IPS-15b (cell line): ENCODE data around the gene ZP3.
A peak's percentile ranks its signal among the peaks of the same experiment; 100 is the strongest.
"Not testable (repeated sequence)": the region's sequence is repeated elsewhere in the genome, so short reads cannot be mapped to it uniquely, and the experiment has no call there.

Experiments
- H3K27me3 ChIP-seq: one replicate; pipeline ENCODE4 v1.6.1; 2013; ENCODE audit warnings: low read length; ENCODE audit not compliant: control insufficient read depth, insufficient read depth
- H3K36me3 ChIP-seq: one replicate; pipeline ENCODE4 v1.6.1; 2013; ENCODE audit warnings: low read length; ENCODE audit not compliant: control insufficient read depth, insufficient read depth
- H3K4me1 ChIP-seq: one replicate; pipeline ENCODE4 v1.6.1; 2013; ENCODE audit warnings: mild to moderate bottlenecking, low read length; ENCODE audit not compliant: control insufficient read depth, insufficient read depth
- H3K4me3 ChIP-seq: one replicate; pipeline ENCODE4 v1.5.1; 2013; ENCODE audit warnings: low read depth, low read length
- H3K9ac ChIP-seq: one replicate; pipeline ENCODE4 v1.6.1; 2013; ENCODE audit warnings: low read depth, mild to moderate bottlenecking, low read length
- H3K9me3 ChIP-seq: one replicate; pipeline ENCODE4 v1.6.1; 2013; ENCODE audit warnings: mild to moderate bottlenecking, low read length; ENCODE audit not compliant: control insufficient read depth, insufficient read depth

The ZP3 gene

GRCh38 chr7:76393116-76394031 lies 31.4 kb upstream of the ZP3 start:
- H3K4me3 ChIP-seq = peak overlapping the region; percentile 79
- peaks cover 12% of the 10 kb centered on the region for H3K4me1 ChIP-seq
- no peaks in the 10 kb centered on the region for H3K9me3 ChIP-seq

GRCh38 chr7:76394957-76395356 lies 29.8 kb upstream of the ZP3 start:
- Histone ChIP-seq H3K9ac (no peak overlapping the region), H3K27me3 (peaks cover 5% of the 10 kb centered on the region), H3K36me3 (no peaks in the 10 kb centered on the region), H3K4me1 (peaks cover 10% of the 10 kb centered on the region), H3K4me3 (no peak overlapping the region), H3K9me3 (no peaks in the 10 kb centered on the region)

More at GRCh38 chr7:76393116-76394031, 31.4 kb upstream of the ZP3 start:
- peaks cover 5% of the 10 kb centered on the region for H3K27me3 ChIP-seq
- H3K9ac ChIP-seq = peak overlapping the region; percentile 70
- H3K36me3 ChIP-seq = peaks cover 2% of the 10 kb centered on the region

GRCh38 chr7:76395605-76395964 lies 29.2 kb upstream of the ZP3 start:
- not testable (repeated sequence) for H3K9ac ChIP-seq, H3K27me3 ChIP-seq, H3K36me3 ChIP-seq, H3K9me3 ChIP-seq, H3K4me3 ChIP-seq, H3K4me1 ChIP-seq

GRCh38 chr7:76395965-76396726 lies 28.6 kb upstream of the ZP3 start:
- no peaks in the 10 kb centered on the region for H3K36me3 ChIP-seq
- H3K4me3 ChIP-seq = no peak overlapping the region
- peaks cover 10% of the 10 kb centered on the region for H3K4me1 ChIP-seq
- H3K9ac ChIP-seq = no peak overlapping the region
- H3K9me3 ChIP-seq = no peaks in the 10 kb centered on the region
- H3K27me3 ChIP-seq = peaks cover 5% of the 10 kb centered on the region

- Histone ChIP-seq H3K4me3 (no peak overlapping the region), H3K9ac (no peak overlapping the region), H3K4me1 (peaks cover 10% of the 10 kb centered on the region), H3K27me3 (peaks cover 5% of the 10 kb centered on the region), H3K36me3 (no peaks in the 10 kb centered on the region), H3K9me3 (no peaks in the 10 kb centered on the region)
These were observed 27.9 kb upstream of the ZP3 start for GRCh38 chr7:76396864-76397263.

- no peak overlapping the region for H3K9ac ChIP-seq
- peaks cover 5% of the 10 kb centered on the region for H3K27me3 ChIP-seq
- no peaks in the 10 kb centered on the region for H3K36me3 ChIP-seq
- no peaks in the 10 kb centered on the region for H3K9me3 ChIP-seq
- peaks cover 10% of the 10 kb centered on the region for H3K4me1 ChIP-seq
- H3K4me3 ChIP-seq = peak overlapping the region; percentile 45
These were observed 27.2 kb upstream of the ZP3 start for GRCh38 chr7:76397409-76398183.

- Histone ChIP-seq H3K9me3 (no peaks in the 10 kb centered on the region), H3K27me3 (peaks cover 5% of the 10 kb centered on the region), H3K4me1 (peaks cover 10% of the 10 kb centered on the region), H3K36me3 (no peaks in the 10 kb centered on the region), H3K4me3 (no peak overlapping the region), H3K9ac (no peak overlapping the region)
These were observed 24.5 kb upstream of the ZP3 start for GRCh38 chr7:76400248-76400647.

- not testable (repeated sequence) for H3K4me1 ChIP-seq
These were observed 21.7 kb upstream of the ZP3 start for GRCh38 chr7:76403097-76403496.

GRCh38 chr7:76403780-76404494 lies 20.8 kb upstream of the ZP3 start:
- peaks cover 2% of the 10 kb centered on the region for H3K27me3 ChIP-seq
- H3K36me3 ChIP-seq = no peaks in the 10 kb centered on the region
- H3K9ac ChIP-seq = no peak overlapping the region
- H3K9me3 ChIP-seq = no peaks in the 10 kb centered on the region
- H3K4me1 ChIP-seq = peaks cover 6% of the 10 kb centered on the region
- H3K4me3 ChIP-seq = no peak overlapping the region

More at GRCh38 chr7:76403097-76403496, 21.7 kb upstream of the ZP3 start:
- not testable (repeated sequence) for H3K9ac ChIP-seq, H3K36me3 ChIP-seq, H3K9me3 ChIP-seq, H3K4me3 ChIP-seq, H3K27me3 ChIP-seq

- no peak overlapping the region for H3K9ac ChIP-seq
- H3K4me1 ChIP-seq = peaks cover 10% of the 10 kb centered on the region
- H3K36me3 ChIP-seq = no peaks in the 10 kb centered on the region
- H3K27me3 ChIP-seq = peaks cover 2% of the 10 kb centered on the region
- no peaks in the 10 kb centered on the region for H3K9me3 ChIP-seq
- H3K4me3 ChIP-seq = no peak overlapping the region
These were observed 19.0 kb upstream of the ZP3 start for GRCh38 chr7:76405738-76406137.

- Histone ChIP-seq H3K4me1 (peaks cover 10% of the 10 kb centered on the region), H3K9me3 (no peaks in the 10 kb centered on the region), H3K36me3 (no peaks in the 10 kb centered on the region), H3K27me3 (peaks cover 2% of the 10 kb centered on the region), H3K4me3 (no peak overlapping the region), H3K9ac (no peak overlapping the region)
These were observed 17.0 kb upstream of the ZP3 start for GRCh38 chr7:76407718-76408117.
